DLD1 (cell line): ENCODE data around the gene SLC7A6.

ENCODE experiments used
- in situ Hi-C: cut with HindIII; loops from 2 replicates; pipeline ENCODE4 v1.10.0; 2017; ENCODE audit warnings: low sequenced_read_pairs

SLC7A6 gene

GRCh38 chr16:68264128-68265077, at the start of gene SLC7A6:
TSS of gene SLC7A6 (plus strand) at chr16:68264526. CDS start at chr16:68274727, 10,201 bp downstream.
- in situ Hi-C loops = no loop called here

GRCh38 chr16:68214726-68215125, 49.6 kb upstream of the SLC7A6 start:
- in situ Hi-C loops = no loop called here

- in situ Hi-C loops = no loop called here
Measured at GRCh38 chr16:68215302-68215701, 49.0 kb upstream of the SLC7A6 start.

- in situ Hi-C loops = no loop called here
Measured at GRCh38 chr16:68216240-68216639, 48.1 kb upstream of the SLC7A6 start.

- in situ Hi-C loops = no loop called here
Measured at GRCh38 chr16:68217506-68217905, 46.8 kb upstream of the SLC7A6 start.

- in situ Hi-C loops = no loop called here
Measured at GRCh38 chr16:68219725-68220351, 44.5 kb upstream of the SLC7A6 start.

- in situ Hi-C loops = no loop called here
Measured at GRCh38 chr16:68223072-68223471, 41.3 kb upstream of the SLC7A6 start.

- in situ Hi-C loops = no loop called here
Measured at GRCh38 chr16:68226116-68226515, 38.2 kb upstream of the SLC7A6 start.

GRCh38 chr16:68227183-68227793, 37.0 kb upstream of the SLC7A6 start:
- in situ Hi-C loops = no loop called here

GRCh38 chr16:68227850-68228553, 36.3 kb upstream of the SLC7A6 start:
- in situ Hi-C loops = no loop called here

GRCh38 chr16:68228652-68229051, 35.7 kb upstream of the SLC7A6 start:
- in situ Hi-C loops = no loop called here

GRCh38 chr16:68229431-68230175, 34.7 kb upstream of the SLC7A6 start:
- in situ Hi-C loops = no loop called here

- in situ Hi-C loops = no loop called here
Measured at GRCh38 chr16:68230176-68230571, 34.2 kb upstream of the SLC7A6 start.

- in situ Hi-C loops = no loop called here
Measured at GRCh38 chr16:68230956-68231355, 33.4 kb upstream of the SLC7A6 start.

GRCh38 chr16:68231384-68232136, 32.8 kb upstream of the SLC7A6 start:
- in situ Hi-C loops = no loop called here

GRCh38 chr16:68232335-68232734, 32.0 kb upstream of the SLC7A6 start:
- in situ Hi-C loops = no loop called here

GRCh38 chr16:68233085-68233834, 31.1 kb upstream of the SLC7A6 start:
- in situ Hi-C loops = no loop called here

GRCh38 chr16:68233835-68234187, 30.5 kb upstream of the SLC7A6 start:
- in situ Hi-C loops = no loop called here
